BE2C (cell line): ENCODE results near the gene RTRAF.
A peak's percentile ranks its signal among the peaks of the same experiment; 100 is the strongest.

Source experiments
- DNase-seq: peaks from one replicate; pipeline ENCODE4 v3.0.0-alpha.2; 2020
- H3K27me3 ChIP-seq: fragments of 250-450 bp; sonication (Bioruptor Pico); 2 replicates; pipeline ENCODE4 v1.5.1; 2020; ENCODE audit warnings: mild to moderate bottlenecking
- H3K36me3 ChIP-seq: fragments of 250-450 bp; sonication (Bioruptor Pico); 2 replicates; pipeline ENCODE4 v1.5.1; 2020; ENCODE audit warnings: mild to moderate bottlenecking
- H3K4me1 ChIP-seq: fragments of 250-450 bp; sonication (Bioruptor Pico); 2 replicates; pipeline ENCODE4 v1.5.1; 2020
- H3K4me3 ChIP-seq: 2 replicates; pipeline ENCODE4 v1.5.1; 2011; ENCODE audit warnings: low read depth, low read length
- H3K9me3 ChIP-seq: fragments of 250-450 bp; sonication (Bioruptor Pico); 2 replicates; pipeline ENCODE4 v1.5.1; 2020
- TF ChIP-seq, protein P1 (sequence below): IDR thresholded peaks from 2 replicates; pipeline ENCODE4 v1.5.1; 2012; ENCODE audit warnings: mild to moderate bottlenecking, low read depth, low read length

The RTRAF gene

DNA sequence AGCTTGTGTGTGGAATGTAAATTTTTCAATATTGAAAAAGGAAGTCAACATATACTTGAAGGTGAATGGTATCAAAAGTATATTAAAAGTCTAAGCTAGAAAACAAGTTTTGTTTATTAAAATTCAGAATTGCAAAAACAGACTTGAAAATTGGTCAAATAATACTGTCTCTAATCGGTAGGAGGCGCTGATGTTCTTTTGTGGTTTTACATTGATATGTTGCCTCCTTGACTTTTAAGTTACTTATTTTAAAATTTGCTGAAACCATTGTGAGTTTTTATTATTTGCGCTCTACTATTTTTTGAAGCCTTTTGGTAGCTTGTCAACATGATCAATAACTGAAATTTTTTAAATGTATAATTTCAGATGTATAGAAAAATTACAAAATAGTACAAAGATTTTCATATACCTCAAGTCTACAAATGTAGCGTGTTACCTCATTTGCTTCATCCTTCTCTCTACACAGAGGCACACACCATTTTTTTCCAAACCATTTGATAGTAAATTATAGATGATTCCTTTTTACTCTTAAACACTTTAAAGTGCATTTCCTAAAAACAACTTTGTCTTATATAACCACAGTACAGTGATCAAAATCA lies 6.9 kb downstream of the RTRAF start:
- Histone ChIP-seq H3K4me3 (no peak overlapping the region), H3K36me3 (peaks cover 70% of the 10 kb centered on the region), H3K4me1 (no peaks in the 10 kb centered on the region), H3K27me3 (no peaks in the 10 kb centered on the region), H3K9me3 (no peaks in the 10 kb centered on the region)
- no peak for DNase-seq
- TF ChIP-seq, protein P1, sequence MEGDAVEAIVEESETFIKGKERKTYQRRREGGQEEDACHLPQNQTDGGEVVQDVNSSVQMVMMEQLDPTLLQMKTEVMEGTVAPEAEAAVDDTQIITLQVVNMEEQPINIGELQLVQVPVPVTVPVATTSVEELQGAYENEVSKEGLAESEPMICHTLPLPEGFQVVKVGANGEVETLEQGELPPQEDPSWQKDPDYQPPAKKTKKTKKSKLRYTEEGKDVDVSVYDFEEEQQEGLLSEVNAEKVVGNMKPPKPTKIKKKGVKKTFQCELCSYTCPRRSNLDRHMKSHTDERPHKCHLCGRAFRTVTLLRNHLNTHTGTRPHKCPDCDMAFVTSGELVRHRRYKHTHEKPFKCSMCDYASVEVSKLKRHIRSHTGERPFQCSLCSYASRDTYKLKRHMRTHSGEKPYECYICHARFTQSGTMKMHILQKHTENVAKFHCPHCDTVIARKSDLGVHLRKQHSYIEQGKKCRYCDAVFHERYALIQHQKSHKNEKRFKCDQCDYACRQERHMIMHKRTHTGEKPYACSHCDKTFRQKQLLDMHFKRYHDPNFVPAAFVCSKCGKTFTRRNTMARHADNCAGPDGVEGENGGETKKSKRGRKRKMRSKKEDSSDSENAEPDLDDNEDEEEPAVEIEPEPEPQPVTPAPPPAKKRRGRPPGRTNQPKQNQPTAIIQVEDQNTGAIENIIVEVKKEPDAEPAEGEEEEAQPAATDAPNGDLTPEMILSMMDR, result peak; percentile 66

DNA sequence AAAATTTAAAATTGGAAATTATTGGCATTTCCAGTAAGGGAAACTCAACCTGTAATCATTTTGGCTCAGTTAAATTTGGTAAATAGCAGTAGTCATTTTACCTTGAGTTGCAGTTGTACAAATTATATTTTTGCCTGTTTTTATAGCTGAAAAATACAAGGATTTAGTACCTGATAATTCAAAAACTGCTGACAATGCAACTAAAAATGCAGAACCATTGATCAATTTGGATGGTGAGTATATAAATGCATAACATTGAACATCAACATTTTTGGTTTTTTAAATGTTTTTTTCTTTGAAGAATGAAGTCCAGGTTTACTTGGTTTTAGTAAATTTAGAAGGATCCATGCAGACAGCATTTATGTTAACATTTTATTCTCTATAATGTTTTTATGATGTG lies 9.0 kb downstream of the RTRAF start:
- Histone ChIP-seq H3K36me3 (peaks cover 74% of the 10 kb centered on the region), H3K4me3 (no peak overlapping the region), H3K27me3 (no peaks in the 10 kb centered on the region), H3K4me1 (no peaks in the 10 kb centered on the region), H3K9me3 (no peaks in the 10 kb centered on the region)
- no peak for DNase-seq
- TF ChIP-seq, protein P1, result no peak

DNA sequence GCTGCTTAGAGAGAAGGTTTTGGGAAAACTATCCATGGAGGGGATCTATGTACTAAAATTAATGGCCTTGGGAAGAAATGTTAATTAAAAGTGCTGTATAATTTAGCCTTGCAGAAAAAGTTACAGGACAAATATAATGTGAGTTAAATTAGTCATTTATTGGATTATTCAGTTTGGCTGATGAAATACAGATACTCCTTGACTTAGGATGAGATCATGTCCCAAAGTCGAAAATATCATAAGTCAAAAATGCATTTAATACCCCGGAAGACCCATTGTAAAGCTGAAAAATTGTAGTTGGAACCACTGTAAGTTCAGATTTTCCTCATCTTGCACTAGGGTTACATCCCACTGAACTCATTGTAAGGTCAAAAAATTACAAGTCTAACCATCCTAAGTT lies 9.7 kb downstream of the RTRAF start:
- H3K9me3 ChIP-seq, result no peaks in the 10 kb centered on the region
- peaks cover 74% of the 10 kb centered on the region for H3K36me3 ChIP-seq
- H3K27me3 ChIP-seq, result no peaks in the 10 kb centered on the region
- no peak for DNase-seq
- TF ChIP-seq, protein P1, result no peak
- H3K4me3 ChIP-seq, result no peak overlapping the region
- H3K4me1 ChIP-seq, result no peaks in the 10 kb centered on the region

- no peak overlapping the region for H3K4me3 ChIP-seq
- TF ChIP-seq, protein P1, result no peak
- no peaks in the 10 kb centered on the region for H3K4me1 ChIP-seq
- no peaks in the 10 kb centered on the region for H3K9me3 ChIP-seq
- no peak for DNase-seq
- peaks cover 75% of the 10 kb centered on the region for H3K36me3 ChIP-seq
- H3K27me3 ChIP-seq, result no peaks in the 10 kb centered on the region
Measured at GRCh38 chr14:52000019-52000582, 10.8 kb downstream of the RTRAF start.

GRCh38 chr14:52000696-52001095 lies 11.3 kb downstream of the RTRAF start:
- peaks cover 77% of the 10 kb centered on the region for H3K36me3 ChIP-seq
- no peaks in the 10 kb centered on the region for H3K4me1 ChIP-seq
- H3K27me3 ChIP-seq, result no peaks in the 10 kb centered on the region
- no peaks in the 10 kb centered on the region for H3K9me3 ChIP-seq
- H3K4me3 ChIP-seq, result no peak overlapping the region
- TF ChIP-seq, protein P1, result no peak
- DNase-seq, result no peak

DNA sequence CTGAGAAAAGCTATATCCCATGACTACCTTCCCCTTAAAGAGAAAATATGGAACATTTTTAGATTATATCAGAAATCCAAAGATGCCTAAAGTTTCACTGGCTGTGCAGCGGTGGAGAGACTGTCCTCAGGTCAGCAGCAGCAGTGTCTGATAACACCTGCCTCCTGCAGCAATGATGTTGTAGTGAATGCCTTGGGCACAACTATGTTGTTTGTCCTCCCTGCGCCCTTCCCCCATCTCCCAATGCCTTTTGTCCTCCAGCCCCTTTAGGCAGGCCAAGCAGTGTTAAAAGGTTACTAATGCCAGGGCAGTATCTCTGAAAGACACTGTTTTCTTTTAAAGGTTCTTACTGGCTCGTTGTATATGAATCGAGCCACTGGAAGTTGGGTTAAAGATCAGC lies 13.2 kb downstream of the RTRAF start:
- DNase-seq, result no peak
- H3K27me3 ChIP-seq, result no peaks in the 10 kb centered on the region
- no peak overlapping the region for H3K4me3 ChIP-seq
- H3K4me1 ChIP-seq, result no peaks in the 10 kb centered on the region
- peaks cover 85% of the 10 kb centered on the region for H3K36me3 ChIP-seq
- H3K9me3 ChIP-seq, result no peaks in the 10 kb centered on the region
- TF ChIP-seq, protein P1, result no peak
